ENCODE results near the gene CA4.
A peak's percentile ranks its signal among the peaks of the same experiment; 100 is the strongest.
"Not testable (repeated sequence)": the region's sequence is repeated elsewhere in the genome, so short reads cannot be mapped to it uniquely, and the experiment has no call there.

CA4 gene

GRCh38 chr17:60156746-60157145, 7.0 kb downstream of the CA4 start:
- DNase-seq = no peak

- no peak for DNase-seq
Observed at GRCh38 chr17:60157487-60158040, 7.8 kb downstream of the CA4 start.

DNA sequence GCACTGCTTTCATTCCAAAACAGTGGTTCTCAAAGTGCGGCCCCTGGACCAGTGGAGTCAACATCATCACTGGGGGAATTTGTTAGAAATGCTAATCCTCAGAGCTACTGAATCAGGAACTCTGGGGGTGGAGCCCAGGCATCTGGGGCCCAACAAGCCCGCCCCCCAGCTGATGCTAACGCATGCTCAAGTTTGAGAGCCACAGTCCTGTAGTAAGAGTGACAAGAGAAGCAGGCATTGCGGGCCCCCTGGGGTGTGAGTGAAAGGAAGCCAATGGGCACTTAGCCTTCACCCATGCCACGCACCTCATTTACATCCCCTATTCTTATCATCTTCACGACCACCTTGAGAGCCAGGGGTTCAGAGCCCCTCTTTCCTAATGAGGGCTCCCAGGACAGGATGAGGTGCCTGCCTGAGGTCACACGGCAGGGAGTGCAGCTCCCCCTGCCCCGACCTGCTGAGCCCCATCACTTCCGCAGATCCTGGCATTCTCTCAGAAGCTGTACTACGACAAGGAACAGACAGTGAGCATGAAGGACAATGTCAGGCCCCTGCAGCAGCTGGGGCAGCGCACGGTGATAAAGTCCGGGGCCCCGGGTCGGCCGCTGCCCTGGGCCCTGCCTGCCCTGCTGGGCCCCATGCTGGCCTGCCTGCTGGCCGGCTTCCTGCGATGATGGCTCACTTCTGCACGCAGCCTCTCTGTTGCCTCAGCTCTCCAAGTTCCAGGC, 9.1 kb downstream of the CA4 start:
- no peak for DNase-seq

- DNase-seq = no peak
Observed at GRCh38 chr17:60159479-60159866, 9.7 kb downstream of the CA4 start.

- DNase-seq = no peak
Observed at GRCh38 chr17:60160829-60161501, 11.2 kb downstream of the CA4 start.

DNA sequence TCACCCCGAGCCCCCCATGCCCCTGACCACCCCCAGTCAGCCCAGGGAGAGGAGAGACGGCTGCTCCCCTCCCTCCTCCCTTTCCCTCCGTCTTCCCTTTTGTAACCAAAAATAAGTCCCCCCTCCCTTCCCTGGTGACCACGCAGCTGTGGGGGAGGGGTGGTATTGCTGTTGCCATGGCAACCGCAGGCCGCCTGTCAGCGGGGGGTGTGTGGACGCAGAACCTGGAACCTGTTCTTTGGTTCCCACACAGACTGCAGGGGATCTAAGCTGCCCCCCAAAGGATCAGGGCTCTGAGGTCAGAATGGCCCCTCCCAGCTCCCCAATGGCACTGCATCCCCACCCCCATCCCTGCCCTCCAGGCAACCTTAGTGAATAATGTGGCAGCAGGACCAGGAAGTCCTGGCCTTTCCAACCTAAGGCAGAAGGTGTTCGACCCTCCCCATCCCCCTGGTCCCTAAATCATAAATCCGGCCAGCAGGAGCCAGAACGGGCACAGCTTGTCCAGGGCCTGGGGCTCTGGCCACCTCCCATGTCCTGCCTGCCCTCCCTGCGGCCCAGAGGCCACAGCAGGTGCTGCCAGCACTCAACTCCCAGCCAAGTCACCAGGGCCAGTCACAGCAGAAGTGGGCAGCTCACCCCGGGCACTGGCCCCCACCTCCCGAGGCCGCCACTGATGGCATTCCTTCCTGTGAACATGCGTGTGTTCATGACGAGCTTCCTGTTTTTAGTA, 12.0 kb downstream of the CA4 start:
- no peak for DNase-seq

DNA sequence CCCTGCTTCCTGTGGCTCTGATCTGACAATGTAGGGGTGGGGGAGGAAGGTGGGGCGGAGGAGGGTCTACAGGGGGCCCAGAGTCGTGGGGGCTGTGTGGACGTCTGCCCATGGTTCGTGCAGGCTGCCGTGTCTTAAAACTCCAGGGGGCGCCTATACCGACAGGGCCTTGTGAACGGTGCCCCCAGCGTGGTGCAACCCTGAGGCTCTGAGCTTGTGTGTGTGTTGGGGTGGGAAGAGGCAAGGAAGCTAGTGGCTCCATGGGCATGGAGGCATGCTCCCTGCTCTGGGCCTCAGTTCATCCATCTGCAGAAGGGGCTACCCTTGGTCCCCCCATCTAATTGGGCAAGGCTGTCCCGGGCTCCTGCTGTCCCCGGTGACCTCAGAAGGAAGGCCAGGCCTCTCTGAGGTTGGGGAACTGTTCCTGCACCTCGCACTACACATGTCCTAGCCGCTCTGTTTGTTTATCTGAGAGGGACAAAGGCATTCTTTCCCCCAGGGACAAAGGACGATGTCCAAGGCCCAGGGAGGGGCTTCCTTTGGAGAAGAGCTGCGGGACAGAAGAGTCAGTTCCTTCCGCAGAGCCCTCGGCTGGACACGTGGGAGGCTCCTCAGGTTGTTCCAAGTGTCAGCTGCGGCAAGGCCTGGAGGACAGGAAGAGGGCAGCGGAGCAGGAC, 13.5 kb downstream of the CA4 start:
- peak; percentile 18 for DNase-seq

GRCh38 chr17:60164164-60164563, 14.4 kb downstream of the CA4 start:
- DNase-seq = no peak

GRCh38 chr17:60164697-60165096, 14.9 kb downstream of the CA4 start:
- DNase-seq = no peak

- no peak for DNase-seq
Observed at GRCh38 chr17:60165223-60165622, 15.4 kb downstream of the CA4 start.

DNA sequence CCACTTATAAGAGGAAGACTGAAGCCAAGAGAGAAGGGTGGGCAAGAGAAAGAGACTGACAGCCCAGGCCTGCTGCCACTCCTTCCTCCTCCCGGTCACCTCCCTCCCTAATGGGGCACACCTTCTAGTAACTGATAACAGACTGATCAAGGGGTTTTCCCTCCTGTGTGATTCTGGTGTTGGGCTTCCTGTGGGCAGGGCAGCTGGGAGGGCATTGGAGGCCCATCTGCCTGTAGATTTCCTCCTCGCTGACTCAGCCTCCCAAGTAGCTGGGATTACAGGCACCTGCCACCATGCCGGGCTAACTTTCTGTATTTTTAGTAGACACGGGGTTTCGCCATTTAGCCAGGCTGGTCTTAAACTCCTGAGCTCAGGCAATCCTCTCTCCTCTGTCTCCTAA, 16.2 kb downstream of the CA4 start:
- no peak for DNase-seq

DNA sequence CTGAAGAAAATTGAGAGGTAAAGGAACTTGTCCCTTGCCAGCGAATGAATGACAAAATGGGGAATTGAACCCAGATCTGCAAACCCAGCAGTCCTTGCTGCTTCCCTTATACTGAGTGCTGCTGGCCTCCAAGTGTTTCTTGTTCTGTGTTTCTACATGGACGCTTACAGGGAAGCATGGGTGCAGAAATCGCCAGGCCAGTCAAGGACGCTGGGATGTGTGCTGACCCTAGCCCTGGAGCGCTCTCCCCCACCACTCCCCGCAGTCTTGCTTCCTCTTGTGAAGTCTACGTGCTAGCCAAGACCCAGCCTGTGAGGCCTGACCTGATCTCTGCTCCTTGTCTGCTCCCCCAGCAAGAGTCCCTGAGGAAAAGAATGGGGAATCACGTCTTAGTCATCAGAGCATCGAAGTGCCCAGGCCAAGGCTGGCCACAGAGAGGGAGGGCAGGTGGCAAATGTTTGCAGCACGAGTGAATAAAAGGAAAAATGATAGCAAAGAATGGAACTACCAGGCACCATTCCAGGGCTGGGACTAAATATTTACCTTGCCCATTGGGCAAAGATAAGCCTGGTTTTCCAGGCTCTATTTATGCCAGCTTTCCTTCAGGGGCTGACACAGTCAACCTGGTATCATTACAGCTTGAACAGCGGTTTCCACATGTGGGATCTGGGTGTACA, 17.4 kb downstream of the CA4 start:
- DNase-seq = no peak

- no peak for DNase-seq
Observed at GRCh38 chr17:60168654-60169053, 18.9 kb downstream of the CA4 start.

GRCh38 chr17:60169921-60170817, 20.4 kb downstream of the CA4 start:
- no peak for DNase-seq

DNA sequence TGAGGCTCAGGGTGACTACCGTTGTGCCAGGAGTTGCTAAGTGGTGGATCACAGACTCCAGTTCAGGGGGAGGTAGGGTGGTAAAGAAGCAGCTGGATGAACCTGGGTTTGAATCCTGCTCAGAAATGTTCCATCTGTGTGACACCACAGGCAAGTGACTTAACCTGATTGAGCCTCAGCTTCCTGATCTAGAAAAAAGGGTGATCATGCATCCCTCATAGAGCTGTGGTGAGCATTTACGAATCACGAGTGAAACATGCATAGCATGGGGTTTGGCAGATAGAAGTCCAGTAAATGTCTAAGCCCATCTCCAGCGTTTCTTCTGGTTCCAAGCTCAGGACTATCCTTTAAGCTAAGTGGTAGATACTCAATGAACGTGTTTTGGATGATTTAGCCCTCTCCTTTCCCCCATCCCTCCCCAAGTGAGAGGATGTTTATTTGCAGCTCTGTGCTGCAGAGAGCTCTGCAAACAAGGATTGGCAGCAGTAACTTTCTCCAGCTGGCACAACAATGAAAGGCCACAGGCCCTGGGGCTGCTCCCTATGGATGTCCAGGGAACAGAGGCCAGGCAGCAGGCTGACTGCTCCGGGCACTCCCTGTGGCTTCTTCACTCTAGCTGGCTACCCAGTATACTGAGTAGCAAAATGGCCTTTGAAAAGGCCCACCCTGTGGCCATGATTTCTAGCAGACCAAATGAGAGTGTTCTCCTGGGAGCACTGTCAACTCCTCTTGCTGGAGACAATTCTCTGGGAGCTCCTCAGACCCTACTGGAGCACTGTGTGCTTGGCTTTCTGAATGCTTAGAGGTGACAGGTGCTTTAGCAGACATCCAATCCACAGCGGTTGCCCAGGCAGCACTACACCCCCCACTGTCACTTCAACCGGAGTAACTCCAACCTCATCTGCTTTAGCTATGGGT, 21.3 kb downstream of the CA4 start:
- DNase-seq = no peak

GRCh38 chr17:60171753-60172079, 21.9 kb downstream of the CA4 start:
- no peak for DNase-seq

- peak; percentile 73 for DNase-seq
Observed at GRCh38 chr17:60173304-60173819, 23.6 kb downstream of the CA4 start.

DNA sequence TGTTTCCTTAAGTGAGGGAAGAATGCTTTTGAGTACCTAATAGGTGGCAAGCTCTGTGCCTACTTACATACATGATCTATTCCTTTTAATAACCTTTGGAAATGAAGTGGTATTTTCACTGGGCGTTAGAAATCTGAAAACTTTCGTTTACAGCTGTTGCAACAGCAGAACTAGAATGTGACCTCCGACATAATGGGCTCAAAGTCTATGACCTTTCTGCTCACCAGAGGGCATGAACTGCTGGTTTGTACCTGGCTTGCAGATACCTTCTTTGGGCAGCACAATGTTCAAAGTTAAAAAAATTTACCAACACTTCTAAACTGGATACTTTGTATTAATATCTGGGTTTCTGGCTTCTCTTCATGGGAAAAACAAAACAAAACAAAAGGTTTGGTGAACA, 24.3 kb downstream of the CA4 start:
- no peak for DNase-seq

DNA sequence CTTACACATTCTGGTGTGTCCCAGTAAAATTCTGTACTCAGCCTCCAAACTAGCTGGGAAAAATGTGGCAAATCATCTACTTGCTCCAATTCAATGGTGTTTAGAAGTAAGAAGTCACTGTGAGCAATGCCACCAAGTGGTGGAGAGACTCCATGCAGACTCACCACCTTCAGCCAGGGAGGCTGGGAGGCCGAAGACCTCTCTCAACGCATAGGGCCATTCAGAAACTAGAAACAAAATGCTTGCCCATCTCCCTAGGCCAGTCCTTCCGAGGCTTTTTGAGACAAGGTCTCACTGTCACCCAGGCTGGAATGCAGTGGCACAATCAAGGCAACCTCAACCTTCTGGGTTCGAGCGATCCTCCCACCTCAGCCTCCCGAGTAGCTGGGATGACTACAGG, 25.0 kb downstream of the CA4 start:
- DNase-seq = not testable (repeated sequence)

DNA sequence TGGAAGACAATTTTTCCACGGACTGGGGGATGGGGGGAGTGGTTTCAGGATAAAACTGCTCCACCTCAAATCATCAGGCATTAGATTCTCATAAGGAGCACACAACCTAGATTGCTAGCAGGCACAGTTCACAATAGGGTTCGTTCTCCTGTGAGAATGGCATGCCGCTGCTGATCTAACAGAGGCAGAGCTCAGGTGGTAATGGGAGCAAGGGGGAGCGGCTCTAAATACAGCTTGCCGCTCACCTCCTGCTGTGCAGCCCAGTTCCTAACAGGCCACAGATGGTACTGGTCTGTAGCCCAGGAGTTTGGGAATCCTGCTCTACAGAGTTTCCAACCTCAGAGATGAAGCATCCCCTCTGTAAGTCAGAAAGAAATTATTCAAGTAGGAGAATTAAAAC, 27.0 kb downstream of the CA4 start:
- DNase-seq = not testable (repeated sequence)

Data from NCI-H1436 (cell line).